ENCODE results near the gene LGR6.
"Not testable (repeated sequence)": the region's sequence is repeated elsewhere in the genome, so short reads cannot be mapped to it uniquely, and the experiment has no call there.

LGR6 gene

GRCh38 chr1:202179828-202180750 lies 13.5 kb upstream of the LGR6 start:
- no peak for DNase-seq

- not testable (repeated sequence) for DNase-seq
These were observed 12.9 kb upstream of the LGR6 start for GRCh38 chr1:202180751-202181139.

- no peak for DNase-seq
These were observed 12.0 kb upstream of the LGR6 start for GRCh38 chr1:202181586-202181985.

- no peak for DNase-seq
These were observed 11.3 kb upstream of the LGR6 start for GRCh38 chr1:202182040-202182877.

GRCh38 chr1:202184750-202185460 lies 8.7 kb upstream of the LGR6 start:
- peak; percentile 60 for DNase-seq

- no peak for DNase-seq
These were observed 7.3 kb upstream of the LGR6 start for GRCh38 chr1:202186327-202186726.

- DNase-seq, result no peak
These were observed 6.4 kb upstream of the LGR6 start for GRCh38 chr1:202187041-202187671.

GRCh38 chr1:202187697-202188407 lies 5.7 kb upstream of the LGR6 start:
- no peak for DNase-seq

- DNase-seq, result peak; percentile 80
These were observed 4.4 kb upstream of the LGR6 start for GRCh38 chr1:202189001-202189790.

- DNase-seq, result no peak
These were observed 3.5 kb upstream of the LGR6 start for GRCh38 chr1:202189918-202190715.

GRCh38 chr1:202191391-202191790 lies 2.2 kb upstream of the LGR6 start:
- DNase-seq, result not testable (repeated sequence)

GRCh38 chr1:202192770-202193613 lies 607 bp upstream of the LGR6 start:
- DNase-seq, result peak; percentile 55

- no peak for DNase-seq
These were observed 689 bp downstream of the LGR6 start for GRCh38 chr1:202194328-202194648.

GRCh38 chr1:202197653-202198365 lies 4.2 kb downstream of the LGR6 start:
- no peak for DNase-seq

GRCh38 chr1:202198366-202198724 lies 4.7 kb downstream of the LGR6 start:
- no peak for DNase-seq

- no peak for DNase-seq
These were observed 5.7 kb downstream of the LGR6 start for GRCh38 chr1:202199040-202199889.

- no peak for DNase-seq
These were observed 6.5 kb downstream of the LGR6 start for GRCh38 chr1:202200112-202200548.

GRCh38 chr1:202200669-202201068 lies 7.1 kb downstream of the LGR6 start:
- no peak for DNase-seq
